ENCODE results near the gene TTLL3.

GRCh38 chr3:9782770-9783169 is 27.3 kb upstream of the TTLL3 start:
- no peak for TF ChIP-seq ATF2 (CRISPR knock-in tag; IDR thresholded peaks at IDR 0.05)
- TF ChIP-seq CTCF (CRISPR knock-in tag; IDR thresholded peaks at IDR 0.05) = peak; percentile 44
- no peak for TF ChIP-seq SOX5 (CRISPR knock-in tag; IDR thresholded peaks at IDR 0.05; ENCODE audit: borderline replicate concordance)
- no peak for TF ChIP-seq ZNF607 (CRISPR knock-in tag; IDR thresholded peaks at IDR 0.05; ENCODE audit: borderline replicate concordance)
- no peak for TF ChIP-seq TBX3 (IDR thresholded peaks at IDR 0.05; ENCODE audit: borderline replicate concordance)
- TF ChIP-seq RORA (CRISPR knock-in tag; IDR thresholded peaks at IDR 0.05) = no peak

Data from HepG2 (cell line).